CMK (cell line): ENCODE results near the gene PTPRA.
"Not testable (repeated sequence)": the region's sequence is repeated elsewhere in the genome, so short reads cannot be mapped to it uniquely, and the experiment has no call there.

Source experiments
- DNase-seq: peaks from one replicate; pipeline ENCODE4 v3.0.0-alpha.2; 2010; ENCODE audit warnings: low read depth

The PTPRA gene, protein sequence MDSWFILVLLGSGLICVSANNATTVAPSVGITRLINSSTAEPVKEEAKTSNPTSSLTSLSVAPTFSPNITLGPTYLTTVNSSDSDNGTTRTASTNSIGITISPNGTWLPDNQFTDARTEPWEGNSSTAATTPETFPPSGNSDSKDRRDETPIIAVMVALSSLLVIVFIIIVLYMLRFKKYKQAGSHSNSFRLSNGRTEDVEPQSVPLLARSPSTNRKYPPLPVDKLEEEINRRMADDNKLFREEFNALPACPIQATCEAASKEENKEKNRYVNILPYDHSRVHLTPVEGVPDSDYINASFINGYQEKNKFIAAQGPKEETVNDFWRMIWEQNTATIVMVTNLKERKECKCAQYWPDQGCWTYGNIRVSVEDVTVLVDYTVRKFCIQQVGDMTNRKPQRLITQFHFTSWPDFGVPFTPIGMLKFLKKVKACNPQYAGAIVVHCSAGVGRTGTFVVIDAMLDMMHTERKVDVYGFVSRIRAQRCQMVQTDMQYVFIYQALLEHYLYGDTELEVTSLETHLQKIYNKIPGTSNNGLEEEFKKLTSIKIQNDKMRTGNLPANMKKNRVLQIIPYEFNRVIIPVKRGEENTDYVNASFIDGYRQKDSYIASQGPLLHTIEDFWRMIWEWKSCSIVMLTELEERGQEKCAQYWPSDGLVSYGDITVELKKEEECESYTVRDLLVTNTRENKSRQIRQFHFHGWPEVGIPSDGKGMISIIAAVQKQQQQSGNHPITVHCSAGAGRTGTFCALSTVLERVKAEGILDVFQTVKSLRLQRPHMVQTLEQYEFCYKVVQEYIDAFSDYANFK

DNA sequence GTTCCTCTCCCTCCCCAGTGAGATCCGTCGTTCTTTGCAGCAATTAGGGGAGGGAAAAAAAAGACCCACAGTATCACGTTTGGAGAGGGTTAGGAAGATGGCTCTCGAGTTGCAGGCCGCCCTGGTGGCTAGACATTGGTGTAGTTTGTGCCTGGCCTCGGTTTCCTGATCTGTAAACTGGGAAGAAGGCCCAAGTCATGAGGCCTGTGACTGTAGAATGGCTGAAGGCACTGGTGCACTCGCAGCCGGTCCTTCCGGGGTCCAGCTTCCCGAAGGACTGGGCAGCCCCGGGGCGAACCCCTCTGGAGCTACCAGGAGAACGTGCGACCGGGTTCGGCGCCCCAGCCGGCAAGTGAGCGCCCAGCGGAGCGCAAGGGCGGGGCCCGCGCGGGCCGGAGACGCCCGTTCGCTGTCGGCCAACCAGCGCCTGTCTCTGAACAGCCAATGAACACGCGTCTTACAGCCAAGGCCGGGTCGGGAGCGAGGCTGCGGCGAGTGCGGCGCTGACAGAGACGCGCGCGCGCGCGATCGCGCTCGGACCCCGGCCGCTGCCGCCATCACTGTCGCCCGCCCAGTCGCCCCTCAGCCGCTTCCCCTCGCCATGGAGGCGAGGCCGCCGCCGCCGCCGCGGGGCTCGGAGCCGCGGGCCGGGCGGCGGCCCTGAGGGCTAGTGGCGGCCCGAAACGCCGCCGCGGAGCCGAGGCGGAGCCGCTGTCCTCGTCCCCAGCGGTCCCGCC lies at the start of gene PTPRA:
Gene PTPRA (plus strand): TSS at position 472 of the 737 bp plus-strand sequence. CDS start 90,797 bp downstream, outside the sequence.
- DNase-seq = peak; percentile 92

DNA sequence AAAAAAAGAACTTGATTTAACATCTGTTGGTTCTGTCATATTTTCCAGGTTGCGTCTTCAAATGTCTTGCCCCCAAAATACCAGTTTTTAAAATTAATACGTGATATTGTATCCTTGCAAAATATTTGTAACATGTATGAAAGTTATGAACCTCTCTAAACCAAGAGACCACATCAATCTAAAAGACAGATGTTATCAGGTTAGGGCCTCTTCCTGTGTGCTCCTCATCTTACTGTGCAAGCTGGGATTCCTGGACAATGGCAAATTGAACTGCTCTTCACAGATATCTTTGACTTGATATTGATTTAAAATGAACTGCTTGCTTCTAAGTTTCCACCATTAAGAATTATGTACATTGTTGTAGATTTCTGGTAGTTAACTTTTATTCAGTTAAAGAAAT lies 47.5 kb upstream of the PTPRA start:
- peak; percentile 30 for DNase-seq

DNA sequence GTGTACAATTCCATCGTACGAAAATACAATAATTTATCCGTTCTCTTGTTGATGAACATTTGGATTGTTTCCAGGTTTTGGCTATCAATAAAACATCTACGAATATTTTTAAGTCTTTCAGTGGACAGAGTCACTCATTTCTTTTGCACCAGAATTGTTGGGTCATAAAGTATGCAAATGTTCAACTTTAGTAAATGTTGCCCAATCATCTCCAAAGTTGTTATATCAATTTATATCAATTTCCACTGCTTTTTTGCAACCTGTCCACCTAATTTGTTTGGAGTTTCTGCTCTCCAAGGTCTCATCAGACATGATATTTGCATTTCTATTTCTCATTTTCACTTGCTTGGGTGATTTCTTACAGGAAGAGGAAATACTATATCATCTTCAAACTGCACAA lies 46.6 kb upstream of the PTPRA start:
- no peak for DNase-seq

DNA sequence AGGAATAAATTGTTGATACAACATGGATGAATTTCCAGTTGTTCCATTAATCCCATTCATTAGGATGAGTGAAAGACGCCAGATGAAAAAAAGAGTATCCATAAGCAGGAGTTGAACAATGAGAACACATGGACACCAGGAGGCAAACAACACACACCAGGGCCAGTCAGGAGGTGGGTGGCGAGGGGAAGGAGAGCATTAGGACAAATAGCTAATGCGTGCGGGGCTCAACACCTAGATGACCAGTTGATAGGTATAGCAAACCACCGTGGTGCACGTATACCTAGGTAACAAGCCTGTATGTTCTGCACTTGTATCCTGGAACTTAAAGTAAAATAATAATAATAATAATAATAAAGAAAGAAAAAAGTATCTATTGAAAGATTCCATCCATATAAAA lies 43.9 kb upstream of the PTPRA start:
- no peak for DNase-seq

DNA sequence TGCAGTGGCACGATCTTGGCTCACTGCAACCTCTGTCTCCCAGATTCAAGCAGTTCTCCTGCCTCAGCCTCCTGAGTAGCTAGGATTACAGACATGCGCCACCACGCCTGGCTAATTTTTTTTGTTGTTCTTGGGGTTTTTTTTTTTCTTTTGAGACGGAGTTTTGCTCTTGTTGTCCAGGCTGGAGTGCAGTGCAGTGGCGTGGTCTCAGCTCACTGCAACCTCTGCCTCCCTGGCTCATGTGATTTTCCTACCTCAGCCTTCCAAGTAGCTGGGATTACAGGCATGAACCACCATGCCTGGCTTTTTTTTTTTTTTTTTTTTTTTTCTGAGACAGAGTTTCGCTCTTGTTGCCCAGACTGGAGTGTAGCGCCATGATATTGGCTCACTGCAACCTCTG lies 42.1 kb upstream of the PTPRA start:
- not testable (repeated sequence) for DNase-seq

DNA sequence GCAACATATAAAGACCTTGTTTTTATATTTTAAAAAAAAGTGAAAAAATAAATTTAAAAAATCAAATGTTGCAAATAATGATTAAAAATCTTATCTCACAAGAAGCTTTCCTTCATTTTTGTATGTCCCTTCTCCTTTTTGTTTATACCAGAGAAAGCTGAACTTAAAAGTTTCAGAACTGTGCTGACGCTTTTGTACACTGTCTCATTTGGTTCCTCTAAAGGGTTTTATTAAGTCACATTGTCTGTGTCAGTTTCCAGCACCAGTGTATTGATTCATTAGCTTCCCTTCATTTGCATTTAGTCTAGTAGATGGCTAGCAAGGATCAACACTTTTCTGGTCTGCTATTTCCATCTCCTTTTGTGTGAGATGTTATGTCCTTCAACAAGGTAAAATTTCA lies 39.5 kb upstream of the PTPRA start:
- DNase-seq = no peak

DNA sequence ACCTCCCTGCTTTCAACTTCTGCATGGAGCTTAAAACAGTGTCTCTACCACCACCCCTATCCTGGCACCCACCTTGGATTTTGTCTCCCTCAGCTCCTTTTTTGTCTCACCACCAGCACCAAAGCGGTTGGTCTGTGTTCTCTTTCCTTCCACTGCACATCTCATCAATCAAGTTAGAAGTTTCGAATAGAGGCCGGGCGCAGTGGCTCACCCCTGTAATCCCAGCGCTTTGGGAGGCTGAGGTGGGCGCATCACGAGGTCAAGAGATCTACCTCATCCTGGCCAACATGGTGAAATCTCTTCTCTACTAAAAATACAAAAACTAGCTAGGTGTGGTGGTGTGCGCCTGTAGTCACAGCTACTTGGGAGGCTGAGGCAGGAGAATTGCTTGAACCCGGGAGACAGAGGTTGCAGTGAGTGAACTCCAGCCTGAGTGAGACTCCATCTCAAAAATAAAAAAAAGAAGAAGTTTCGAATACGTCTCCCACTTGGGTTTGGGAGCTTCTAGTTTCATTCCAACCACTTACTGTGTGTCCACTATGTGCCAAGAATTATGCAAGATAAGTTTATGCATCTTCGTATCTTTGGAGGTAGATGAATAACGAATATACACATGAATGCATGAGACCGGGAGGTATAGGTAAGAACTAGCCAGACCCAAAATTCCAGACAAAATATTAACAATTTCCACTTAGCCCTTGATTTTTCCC lies 38.7 kb upstream of the PTPRA start:
- no peak for DNase-seq

DNA sequence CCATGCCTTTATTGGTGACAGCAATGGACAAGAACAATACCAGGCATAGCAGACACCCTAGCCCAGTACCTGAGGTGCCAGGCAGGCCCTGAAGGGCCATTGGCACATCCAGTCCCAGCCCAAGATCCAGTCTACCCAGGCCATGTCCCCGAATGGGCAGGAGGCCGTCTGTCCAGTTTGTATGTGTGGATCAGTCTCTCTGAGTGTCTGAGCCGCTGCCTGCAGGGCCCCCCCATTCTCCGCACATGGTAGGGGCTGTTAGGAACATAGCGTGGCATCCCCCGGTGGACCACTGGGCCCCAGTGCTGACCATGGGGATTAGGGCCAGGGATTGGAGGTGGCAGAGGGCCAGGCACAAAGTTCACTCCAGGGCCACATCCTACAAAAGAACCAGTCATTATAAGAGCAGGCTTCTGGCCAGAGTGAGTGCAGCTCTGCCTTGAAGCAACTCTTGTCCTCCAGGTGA lies 37.9 kb upstream of the PTPRA start:
- no peak for DNase-seq

DNA sequence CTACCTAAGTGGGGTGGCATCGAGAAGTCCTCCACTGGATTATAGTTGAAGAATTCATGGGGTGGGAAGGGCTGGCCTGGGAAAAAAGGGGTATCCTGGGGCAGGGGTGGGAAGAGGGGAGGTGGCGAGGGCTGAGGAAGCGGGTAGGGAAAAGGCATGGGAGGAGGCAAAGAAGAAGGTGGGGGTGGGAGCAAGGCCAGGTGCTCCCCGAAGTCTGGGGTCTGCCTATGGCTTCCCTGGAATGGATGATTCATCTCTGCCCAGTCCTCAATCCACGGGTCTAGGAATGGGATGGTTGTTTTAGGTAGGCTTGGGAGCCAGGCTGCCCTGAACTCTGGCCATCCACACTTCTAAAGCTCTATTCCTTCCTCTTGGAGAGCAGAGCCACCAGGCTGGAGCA lies 37.2 kb upstream of the PTPRA start:
- no peak for DNase-seq

DNA sequence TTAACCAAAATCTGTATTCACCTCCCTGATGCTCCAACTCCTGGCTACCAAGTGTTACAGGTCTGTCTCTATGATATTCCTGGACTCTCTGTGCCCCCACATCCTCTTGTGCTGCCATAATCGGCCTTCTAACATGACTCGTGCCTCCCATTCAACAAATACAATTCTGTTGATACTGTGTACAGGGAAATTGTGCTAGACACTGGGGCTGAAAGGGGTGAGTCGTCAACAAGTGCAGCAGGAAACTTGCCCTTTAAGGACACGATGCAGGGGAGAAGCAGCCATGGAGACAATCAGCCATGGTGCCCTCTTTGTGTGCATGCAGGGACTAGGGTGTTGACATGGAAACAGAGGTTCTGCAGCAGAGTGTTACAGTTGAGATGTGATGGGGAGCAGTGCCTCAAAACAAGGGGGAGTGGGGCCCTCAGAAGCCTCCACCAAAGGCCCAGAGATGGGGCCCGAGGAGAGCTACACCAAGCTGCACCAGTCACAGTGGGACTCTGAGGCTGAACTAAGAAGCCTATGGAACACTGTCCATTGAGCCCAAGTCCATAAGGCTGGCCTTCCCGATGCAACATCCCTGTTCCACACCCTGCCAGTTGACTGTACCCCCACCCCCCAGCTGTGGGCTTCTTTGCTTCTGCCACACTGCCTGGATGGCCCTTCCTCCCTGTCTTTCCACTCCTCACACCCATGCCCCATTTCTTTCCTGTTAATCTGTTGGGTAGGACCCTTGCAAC lies 35.9 kb upstream of the PTPRA start:
- DNase-seq = no peak

DNA sequence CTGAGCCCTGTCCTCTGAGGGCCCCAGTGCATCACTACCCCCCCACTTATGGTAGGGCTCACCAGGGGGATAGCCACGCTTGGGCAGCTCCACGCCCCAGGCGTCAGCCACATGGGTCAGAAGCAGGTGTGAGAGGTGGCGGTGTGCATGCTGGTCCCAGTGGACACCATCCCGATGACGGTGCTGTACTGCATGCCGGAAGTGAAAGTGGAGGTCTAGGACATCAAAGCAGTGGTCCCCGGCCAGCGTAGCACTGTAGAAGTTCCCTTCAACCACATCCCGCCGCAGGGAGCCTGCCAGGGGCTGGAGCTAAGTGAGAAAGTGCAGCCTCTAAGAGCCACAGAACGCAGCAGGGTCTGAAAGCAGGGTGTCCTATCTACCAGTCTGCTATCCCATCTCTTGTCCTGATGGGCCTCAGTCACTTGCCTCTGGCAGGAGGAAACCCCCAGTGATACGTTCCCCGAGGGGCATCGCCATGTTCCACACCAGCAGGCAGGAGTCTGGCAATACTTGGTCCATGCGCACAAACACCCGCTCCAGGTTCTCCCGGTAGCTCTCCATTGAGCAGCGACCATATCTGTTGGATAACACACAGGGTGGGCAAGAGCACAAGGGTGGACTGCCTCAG lies 35.0 kb upstream of the PTPRA start:
- no peak for DNase-seq

DNA sequence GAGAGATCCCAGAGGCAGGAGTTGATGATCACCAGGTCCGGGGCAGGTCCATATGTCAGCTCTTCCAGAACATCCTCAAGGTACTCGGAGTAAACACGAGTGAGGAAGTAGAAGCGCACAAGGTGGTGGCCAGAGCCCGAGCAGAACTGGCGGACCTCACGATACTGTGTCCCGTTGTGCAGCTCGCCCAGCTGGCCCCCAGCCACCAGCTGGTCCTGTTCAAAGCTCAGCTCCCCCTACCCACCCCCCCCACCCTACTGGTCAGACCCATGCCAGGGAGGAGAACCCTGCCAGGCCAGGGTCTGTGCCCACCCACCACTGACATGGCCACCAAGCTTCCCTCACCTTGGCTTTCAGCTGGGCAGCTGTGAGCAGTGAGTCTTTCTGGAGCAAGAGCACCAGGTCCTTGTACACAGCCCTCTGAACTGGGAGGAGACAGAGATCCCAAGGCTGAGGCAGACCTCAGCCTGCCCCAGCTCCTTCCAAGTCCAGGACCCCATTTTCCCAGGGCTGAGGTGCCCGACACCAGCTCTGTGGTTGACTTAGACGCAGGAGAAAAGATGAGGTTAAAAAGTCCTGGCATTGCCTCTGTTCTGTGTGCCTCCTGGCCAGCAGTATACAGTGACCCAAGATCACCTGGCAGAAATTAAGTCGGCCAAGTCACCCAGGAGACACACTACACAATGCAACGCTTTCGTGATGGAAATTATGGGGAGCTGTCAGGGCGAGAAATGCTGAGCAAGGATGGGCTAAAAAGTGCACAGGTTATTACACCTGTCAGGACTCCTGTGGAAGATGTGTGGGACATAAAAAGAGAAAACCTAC lies 34.2 kb upstream of the PTPRA start:
- DNase-seq = no peak

DNA sequence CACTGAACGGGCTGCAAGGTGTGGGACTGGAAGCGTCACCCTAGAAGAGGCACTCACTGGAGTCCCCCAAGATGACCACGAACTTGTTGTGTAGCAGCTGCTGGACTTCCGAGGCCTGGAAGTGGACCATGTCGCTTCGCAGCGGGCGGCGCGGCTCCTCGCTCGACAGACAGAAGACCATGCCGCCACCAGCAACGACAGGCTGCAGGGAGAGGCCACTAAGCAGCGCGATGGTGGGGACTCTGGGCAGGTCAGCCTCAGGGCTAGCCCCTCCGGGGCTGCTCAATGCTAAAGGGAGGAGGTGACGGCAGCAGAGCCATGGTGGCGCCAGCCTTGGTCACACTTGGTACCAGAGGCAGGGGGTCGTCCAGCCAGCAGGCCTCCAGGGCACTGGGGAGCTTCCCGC lies 33.5 kb upstream of the PTPRA start:
- no peak for DNase-seq

DNA sequence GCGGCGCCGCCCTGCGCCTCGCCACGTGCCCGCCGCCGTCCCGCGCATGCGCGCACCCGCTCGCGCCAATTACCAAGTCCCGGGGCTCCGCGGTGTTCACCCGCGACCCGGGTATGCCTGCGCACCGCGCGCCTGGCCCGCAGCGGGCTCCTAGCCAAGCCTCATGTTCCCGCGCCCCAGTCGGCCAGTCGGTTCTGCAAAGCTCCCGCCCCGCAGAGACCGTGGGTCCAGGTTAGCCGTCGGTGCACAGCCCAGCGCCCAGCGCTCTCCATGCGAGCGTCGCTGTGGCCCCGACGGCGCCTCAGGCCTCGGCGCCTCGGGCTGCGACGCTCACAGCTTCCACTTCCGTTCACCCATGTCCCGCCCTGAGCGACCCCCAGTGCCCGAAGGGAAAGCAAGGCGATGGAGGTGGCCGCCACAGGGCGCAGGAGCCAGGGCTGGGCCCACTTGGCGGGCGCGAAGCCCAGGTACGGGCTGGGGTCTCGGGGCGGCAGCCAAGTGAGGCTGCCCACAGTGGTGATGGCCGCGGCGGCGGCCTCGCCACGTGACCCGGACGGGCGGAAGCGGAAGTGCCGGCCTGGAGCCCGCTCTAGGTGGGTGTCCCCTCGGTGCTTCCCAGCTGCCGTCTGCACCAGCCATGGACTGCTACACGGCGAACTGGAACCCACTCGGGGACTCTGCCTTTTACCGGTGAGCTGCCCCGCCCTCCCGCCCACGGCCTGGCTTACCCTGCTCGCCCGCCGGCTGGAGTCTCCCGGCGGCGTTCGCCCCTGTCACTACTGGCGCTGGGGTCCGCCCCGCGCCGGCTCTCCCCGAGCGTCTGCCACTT lies 32.9 kb upstream of the PTPRA start, which contains the start of the genes PCED1A and VPS16:
Gene PCED1A (minus strand): TSS at position 518 of the 829 bp plus-strand sequence. CDS start 743 bp downstream, outside the sequence.
Gene VPS16 (plus strand): TSS at position 608 of the 829 bp plus-strand sequence. CDS start 30 bp downstream, at position 638.
- peak; percentile 83 for DNase-seq

DNA sequence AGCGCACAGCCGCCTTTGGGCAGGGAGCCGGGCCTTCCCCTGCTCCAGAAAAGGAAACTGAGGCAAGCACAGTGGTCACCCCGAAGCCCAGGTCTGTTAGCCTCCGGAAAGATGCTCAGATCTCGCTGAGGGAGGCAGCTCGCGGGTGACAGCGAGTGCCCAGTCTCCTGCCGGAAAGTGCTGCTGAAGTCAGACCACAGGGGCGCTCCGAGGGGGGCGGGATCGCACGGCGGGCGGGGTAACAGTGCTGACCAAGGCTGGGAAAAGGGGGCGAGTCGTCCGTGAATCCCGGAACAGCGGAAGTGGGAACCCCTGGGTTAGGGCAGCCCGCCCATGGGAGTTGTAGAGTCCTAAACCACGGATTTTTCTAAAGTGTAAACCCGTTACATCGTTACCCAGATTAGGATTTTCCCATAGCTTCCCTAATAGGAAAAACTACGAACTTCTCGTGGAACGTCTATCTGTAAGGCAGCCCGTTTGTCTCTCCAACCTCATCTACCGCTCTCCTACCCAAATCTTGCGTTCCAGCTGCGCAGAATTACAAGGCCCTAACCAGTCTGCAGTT lies 32.2 kb upstream of the PTPRA start:
- peak; percentile 61 for DNase-seq

DNA sequence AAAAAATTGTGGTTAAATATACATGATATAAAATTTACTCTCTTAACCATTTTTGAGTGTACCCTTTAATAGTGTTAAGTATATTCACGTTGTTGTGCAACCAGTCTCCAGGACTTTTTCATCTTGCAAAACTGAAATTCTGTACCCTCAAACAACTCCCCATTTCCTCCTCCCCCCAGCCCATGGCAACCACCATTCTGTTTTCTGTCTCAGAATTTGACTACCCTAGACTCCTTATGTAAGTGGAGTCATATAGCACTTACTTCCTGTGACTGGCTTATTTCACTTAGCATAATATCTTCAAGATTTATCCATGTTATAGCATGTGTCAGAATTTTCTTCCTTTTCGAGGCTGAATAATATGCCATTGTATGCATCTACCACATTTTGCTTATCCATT lies 27.7 kb upstream of the PTPRA start:
- no peak for DNase-seq

DNA sequence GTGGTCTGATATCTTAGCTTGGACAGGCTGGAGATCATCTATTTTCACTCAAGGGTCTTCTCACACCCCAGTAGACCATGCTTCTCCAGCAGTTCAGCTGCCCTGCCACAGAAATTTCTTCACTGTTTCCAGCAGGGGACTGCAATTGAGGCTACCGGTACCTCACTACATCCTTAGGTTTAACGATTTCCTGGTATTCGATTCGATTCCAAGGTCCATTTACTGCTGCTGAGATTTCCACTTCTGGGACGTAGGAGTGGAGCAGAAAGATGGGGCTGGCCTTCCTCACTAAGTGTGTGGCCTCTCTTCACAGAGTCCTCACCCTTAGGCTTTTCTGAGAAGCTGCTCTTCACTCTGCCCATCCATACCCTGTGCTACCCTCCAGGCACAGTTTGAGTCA lies 26.6 kb upstream of the PTPRA start:
- DNase-seq = no peak

DNA sequence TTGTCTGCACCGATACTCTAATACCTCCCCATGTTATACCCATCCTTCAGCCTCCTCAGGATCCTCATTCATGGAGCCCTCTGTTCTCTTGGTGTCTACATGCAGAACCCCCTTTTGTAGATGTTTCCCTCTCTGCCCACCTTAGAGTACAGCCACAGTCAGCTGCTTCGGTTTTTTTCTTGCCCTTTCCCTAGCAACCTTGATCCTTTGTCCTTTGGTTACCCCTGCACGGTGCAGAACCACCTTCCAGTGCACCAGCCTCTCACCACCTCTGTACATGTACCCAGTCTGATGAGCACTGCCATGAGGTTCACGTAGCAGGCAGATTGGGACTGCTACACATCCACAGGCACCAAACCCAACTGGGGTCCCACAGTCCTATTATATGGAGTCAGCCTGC lies 25.5 kb upstream of the PTPRA start:
- no peak for DNase-seq
